ENCODE measurements around the gene CENPP. TPM values are rescaled to one million over a fixed set of nuclear protein-coding genes. Genes with fewer than 3 reads are reported as not detected.

The CENPP gene
- polyA plus RNA-seq, 2 of the 4 experiments (the other 2 are of a cell fraction), result 7.2 to 13.4 TPM

DNA sequence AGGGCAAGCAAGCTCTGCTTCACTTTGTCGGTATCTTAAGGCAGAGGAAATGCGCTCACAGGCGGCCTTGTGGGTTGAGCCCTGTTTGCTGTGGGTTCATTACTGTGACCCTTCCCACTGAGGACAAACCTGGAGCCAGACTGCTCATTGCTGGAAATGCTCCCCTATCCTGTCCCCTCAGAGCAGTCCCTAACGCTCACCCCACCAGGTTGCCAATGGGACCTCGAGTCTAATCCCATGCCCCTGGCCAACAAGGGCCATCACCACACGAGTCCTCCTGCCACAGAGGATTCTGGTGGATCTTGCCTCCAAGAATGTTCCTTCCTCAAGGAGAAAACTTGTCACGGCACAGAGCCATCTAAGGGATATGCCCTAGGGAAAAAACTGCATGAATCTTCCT lies 329.6 kb downstream of the CENPP start:
- TF ChIP-seq, protein P1, sequence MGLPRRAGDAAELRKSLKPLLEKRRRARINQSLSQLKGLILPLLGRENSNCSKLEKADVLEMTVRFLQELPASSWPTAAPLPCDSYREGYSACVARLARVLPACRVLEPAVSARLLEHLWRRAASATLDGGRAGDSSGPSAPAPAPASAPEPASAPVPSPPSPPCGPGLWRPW (IDR thresholded peaks at IDR 0.05), result no peak
- TF ChIP-seq HDAC2 (IDR thresholded peaks at IDR 0.05) (no peak), POLR2A (IDR thresholded peaks at IDR 0.05; ENCODE audit: low read length) (no peak), KDM5A (IDR thresholded peaks at IDR 0.05) (no peak), KDM1A (IDR thresholded peaks at IDR 0.05; ENCODE audit: low read depth) (no peak), EHF (CRISPR knock-in tag; IDR thresholded peaks at IDR 0.05) (no peak), JUNB (IDR thresholded peaks at IDR 0.05) (no peak), NFE2L2 (conservative IDR thresholded peaks at IDR 0.05; ENCODE audit: low read length) (no peak)
- TF ChIP-seq, protein P2, sequence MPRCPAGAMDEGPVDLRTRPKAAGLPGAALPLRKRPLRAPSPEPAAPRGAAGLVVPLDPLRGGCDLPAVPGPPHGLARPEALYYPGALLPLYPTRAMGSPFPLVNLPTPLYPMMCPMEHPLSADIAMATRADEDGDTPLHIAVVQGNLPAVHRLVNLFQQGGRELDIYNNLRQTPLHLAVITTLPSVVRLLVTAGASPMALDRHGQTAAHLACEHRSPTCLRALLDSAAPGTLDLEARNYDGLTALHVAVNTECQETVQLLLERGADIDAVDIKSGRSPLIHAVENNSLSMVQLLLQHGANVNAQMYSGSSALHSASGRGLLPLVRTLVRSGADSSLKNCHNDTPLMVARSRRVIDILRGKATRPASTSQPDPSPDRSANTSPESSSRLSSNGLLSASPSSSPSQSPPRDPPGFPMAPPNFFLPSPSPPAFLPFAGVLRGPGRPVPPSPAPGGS (IDR thresholded peaks at IDR 0.05), result no peak
- H3K9me3 ChIP-seq, result no peaks in the 10 kb centered on the region
- POLR2A ChIA-PET, result no interaction called here
- FAIRE-seq (no peak), DNase-seq (ENCODE audit: low read depth in 1 of 2, low spot score in 1 of 2) (no peak), ATAC-seq (no peak)
- no peak overlapping the region for H3K4me2 ChIP-seq
- no peak overlapping the region for H3K27ac ChIP-seq
- H3K4me3 ChIP-seq, result no peak overlapping the region
- no peaks in the 10 kb centered on the region for H3K4me1 ChIP-seq
- WGBS (ENCODE audit: missing lambda C conversion rate), result 89% methylated on average over 7 of the region's 7 CpGs
- CTCF ChIA-PET, result interaction anchor here (1.0 kb wide), 1 partner anchor 21 kb away, joined by 3 read pairs; no protein-coding TSS in a partner anchor

DNA sequence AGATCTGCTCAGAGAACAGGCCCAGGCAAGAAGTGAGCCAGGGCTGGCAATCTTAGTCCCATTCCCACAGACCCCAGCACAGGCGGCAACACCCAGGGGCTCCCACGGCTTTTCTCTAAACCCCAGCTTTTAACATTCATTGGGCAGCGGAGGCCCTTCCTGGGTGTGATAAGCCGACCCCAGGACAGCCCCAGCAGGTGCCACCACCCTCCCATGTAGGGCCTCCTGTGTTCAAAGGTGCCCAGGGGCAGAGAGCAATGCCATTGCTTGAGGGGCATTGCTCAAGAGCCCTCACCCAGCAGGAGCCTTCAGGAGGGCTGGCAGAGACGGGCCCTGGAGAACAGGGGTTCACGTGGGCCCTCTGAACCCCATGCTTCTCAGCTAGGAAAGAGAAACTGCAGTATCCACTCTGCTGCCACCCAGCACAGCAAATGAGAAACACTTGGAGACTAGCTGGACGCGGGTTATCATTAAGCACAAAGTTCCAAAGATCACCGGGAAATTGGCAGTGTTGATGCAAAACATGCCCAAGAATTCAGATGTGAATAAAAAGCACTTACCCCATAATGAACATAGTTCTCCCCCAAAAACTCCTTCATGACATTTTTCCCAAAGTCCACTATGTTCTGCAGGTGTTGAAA lies 330.3 kb downstream of the CENPP start:
- no peak for ATAC-seq
- H3K27ac ChIP-seq, result no peak overlapping the region
- POLR2A ChIA-PET, result no interaction called here
- TF ChIP-seq TFCP2L1 (CRISPR knock-in tag; IDR thresholded peaks at IDR 0.05) (no peak), EHF (CRISPR knock-in tag; IDR thresholded peaks at IDR 0.05) (no peak), RNF2 (IDR thresholded peaks at IDR 0.05; ENCODE audit: borderline replicate concordance, low read depth) (no peak), BHLHE40 (IDR thresholded peaks at IDR 0.05; ENCODE audit: low read depth, low read length) (no peak), ZC3H11A (IDR thresholded peaks at IDR 0.05) (no peak)
- TF ChIP-seq, protein P3, sequence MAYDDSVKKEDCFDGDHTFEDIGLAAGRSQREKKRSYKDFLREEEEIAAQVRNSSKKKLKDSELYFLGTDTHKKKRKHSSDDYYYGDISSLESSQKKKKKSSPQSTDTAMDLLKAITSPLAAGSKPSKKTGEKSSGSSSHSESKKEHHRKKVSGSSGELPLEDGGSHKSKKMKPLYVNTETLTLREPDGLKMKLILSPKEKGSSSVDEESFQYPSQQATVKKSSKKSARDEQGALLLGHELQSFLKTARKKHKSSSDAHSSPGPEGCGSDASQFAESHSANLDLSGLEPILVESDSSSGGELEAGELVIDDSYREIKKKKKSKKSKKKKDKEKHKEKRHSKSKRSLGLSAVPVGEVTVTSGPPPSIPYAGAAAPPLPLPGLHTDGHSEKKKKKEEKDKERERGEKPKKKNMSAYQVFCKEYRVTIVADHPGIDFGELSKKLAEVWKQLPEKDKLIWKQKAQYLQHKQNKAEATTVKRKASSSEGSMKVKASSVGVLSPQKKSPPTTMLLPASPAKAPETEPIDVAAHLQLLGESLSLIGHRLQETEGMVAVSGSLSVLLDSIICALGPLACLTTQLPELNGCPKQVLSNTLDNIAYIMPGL (CRISPR knock-in tag; IDR thresholded peaks at IDR 0.05; ENCODE audit: borderline replicate concordance), result no peak
- TF ChIP-seq, protein P4, sequence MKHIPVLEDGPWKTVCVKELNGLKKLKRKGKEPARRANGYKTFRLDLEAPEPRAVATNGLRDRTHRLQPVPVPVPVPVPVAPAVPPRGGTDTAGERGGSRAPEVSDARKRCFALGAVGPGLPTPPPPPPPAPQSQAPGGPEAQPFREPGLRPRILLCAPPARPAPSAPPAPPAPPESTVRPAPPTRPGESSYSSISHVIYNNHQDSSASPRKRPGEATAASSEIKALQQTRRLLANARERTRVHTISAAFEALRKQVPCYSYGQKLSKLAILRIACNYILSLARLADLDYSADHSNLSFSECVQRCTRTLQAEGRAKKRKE (CRISPR knock-in tag; IDR thresholded peaks at IDR 0.05; ENCODE audit: low read depth), result no peak
- TF ChIP-seq, protein P2 (IDR thresholded peaks at IDR 0.05), result no peak
- TF ChIP-seq, protein P5, sequence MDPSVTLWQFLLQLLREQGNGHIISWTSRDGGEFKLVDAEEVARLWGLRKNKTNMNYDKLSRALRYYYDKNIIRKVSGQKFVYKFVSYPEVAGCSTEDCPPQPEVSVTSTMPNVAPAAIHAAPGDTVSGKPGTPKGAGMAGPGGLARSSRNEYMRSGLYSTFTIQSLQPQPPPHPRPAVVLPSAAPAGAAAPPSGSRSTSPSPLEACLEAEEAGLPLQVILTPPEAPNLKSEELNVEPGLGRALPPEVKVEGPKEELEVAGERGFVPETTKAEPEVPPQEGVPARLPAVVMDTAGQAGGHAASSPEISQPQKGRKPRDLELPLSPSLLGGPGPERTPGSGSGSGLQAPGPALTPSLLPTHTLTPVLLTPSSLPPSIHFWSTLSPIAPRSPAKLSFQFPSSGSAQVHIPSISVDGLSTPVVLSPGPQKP (IDR thresholded peaks at IDR 0.05; ENCODE audit: low read depth, low read length), result no peak
- no peaks in the 10 kb centered on the region for H3K9me3 ChIP-seq
- CTCF ChIA-PET, result no interaction called here
- 93% methylated on average over 9 of the region's 9 CpGs for WGBS (ENCODE audit: missing lambda C conversion rate)
- no peak for DNase-seq (ENCODE audit: low read depth in 1 of 2, low spot score in 1 of 2)
- FAIRE-seq, result no peak
- H3K4me3 ChIP-seq, result no peak overlapping the region
- no peak overlapping the region for H3K4me2 ChIP-seq
- no peaks in the 10 kb centered on the region for H3K4me1 ChIP-seq

DNA sequence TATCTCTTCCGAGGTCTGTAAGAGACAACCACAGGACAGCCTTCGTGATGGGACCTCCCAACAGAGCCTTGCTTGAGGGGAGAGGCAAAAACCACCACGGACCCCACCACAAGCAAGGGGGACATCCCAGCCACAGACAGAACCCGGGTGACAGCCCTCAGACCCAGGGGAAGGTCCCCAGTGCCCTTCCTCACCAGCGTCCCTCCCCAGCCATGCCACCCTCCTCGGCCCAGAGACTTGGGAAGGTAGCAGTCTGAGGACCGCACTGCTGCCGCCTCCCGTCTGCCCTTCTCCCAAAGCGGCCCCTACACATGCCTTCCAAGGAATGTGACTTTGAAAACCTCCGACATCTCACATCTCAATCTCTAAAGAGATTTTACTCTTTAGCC lies 330.8 kb downstream of the CENPP start:
- CTCF ChIA-PET, result no interaction called here
- ATAC-seq (no peak), DNase-seq (ENCODE audit: low read depth in 1 of 2, low spot score in 1 of 2) (no peak), FAIRE-seq (no peak)
- Histone ChIP-seq H3K9me3 (no peaks in the 10 kb centered on the region), H3K4me3 (no peak overlapping the region), H3K27ac (no peak overlapping the region), H3K4me2 (no peak overlapping the region), H3K4me1 (no peaks in the 10 kb centered on the region)
- 80% methylated on average over 11 of the region's 11 CpGs for WGBS (ENCODE audit: missing lambda C conversion rate)
- POLR2A ChIA-PET, result no interaction called here
- TF ChIP-seq SMC3 (IDR thresholded peaks at IDR 0.05) (no peak), RFX5 (IDR thresholded peaks at IDR 0.05) (no peak), MAZ (IDR thresholded peaks at IDR 0.05; ENCODE audit: borderline replicate concordance, low read depth, low read length) (no peak), HOXB13 (CRISPR knock-in tag; IDR thresholded peaks at IDR 0.05; ENCODE audit: low read depth) (no peak), PHF8 (IDR thresholded peaks at IDR 0.05; ENCODE audit: borderline replicate concordance, low read depth) (no peak), BHLHE40 (IDR thresholded peaks at IDR 0.05; ENCODE audit: low read depth, low read length) (no peak), RNF2 (IDR thresholded peaks at IDR 0.05; ENCODE audit: borderline replicate concordance, low read depth) (no peak), MYC (IDR thresholded peaks at IDR 0.05; ENCODE audit: borderline replicate concordance, low read length) (no peak)
- TF ChIP-seq, protein P6, sequence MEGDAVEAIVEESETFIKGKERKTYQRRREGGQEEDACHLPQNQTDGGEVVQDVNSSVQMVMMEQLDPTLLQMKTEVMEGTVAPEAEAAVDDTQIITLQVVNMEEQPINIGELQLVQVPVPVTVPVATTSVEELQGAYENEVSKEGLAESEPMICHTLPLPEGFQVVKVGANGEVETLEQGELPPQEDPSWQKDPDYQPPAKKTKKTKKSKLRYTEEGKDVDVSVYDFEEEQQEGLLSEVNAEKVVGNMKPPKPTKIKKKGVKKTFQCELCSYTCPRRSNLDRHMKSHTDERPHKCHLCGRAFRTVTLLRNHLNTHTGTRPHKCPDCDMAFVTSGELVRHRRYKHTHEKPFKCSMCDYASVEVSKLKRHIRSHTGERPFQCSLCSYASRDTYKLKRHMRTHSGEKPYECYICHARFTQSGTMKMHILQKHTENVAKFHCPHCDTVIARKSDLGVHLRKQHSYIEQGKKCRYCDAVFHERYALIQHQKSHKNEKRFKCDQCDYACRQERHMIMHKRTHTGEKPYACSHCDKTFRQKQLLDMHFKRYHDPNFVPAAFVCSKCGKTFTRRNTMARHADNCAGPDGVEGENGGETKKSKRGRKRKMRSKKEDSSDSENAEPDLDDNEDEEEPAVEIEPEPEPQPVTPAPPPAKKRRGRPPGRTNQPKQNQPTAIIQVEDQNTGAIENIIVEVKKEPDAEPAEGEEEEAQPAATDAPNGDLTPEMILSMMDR (IDR thresholded peaks at IDR 0.05), result no peak
- TF ChIP-seq, protein P7, sequence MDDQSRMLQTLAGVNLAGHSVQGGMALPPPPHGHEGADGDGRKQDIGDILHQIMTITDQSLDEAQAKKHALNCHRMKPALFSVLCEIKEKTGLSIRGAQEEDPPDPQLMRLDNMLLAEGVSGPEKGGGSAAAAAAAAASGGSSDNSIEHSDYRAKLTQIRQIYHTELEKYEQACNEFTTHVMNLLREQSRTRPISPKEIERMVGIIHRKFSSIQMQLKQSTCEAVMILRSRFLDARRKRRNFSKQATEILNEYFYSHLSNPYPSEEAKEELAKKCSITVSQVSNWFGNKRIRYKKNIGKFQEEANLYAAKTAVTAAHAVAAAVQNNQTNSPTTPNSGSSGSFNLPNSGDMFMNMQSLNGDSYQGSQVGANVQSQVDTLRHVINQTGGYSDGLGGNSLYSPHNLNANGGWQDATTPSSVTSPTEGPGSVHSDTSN (IDR thresholded peaks at IDR 0.05), result no peak

Data from A549 (cell line).